ENCODE data around the gene RCVRN. TPM values are rescaled to one million over a fixed set of nuclear protein-coding genes. Genes with fewer than 3 reads are reported as not detected.

Gene RCVRN
- total and polyA plus RNA-seq, 9 of the 15 experiments (the other 6 are each of a cell fraction or from before 2014, with no cell fraction given) = not detected

GRCh38 chr17:9875441-9875840 is 29.6 kb downstream of the RCVRN start (continued):
- TF ChIP-seq ZNF280A (IDR thresholded peaks at IDR 0.05; ENCODE audit: low read depth, partially characterized antibody) = no peak

- no peaks in the 10 kb centered on the region for H4K20me1 ChIP-seq (replicated peaks; ENCODE audit: control insufficient read depth, insufficient read depth, low read length)
- ATAC-seq (no peak), DNase-seq (ENCODE audit: extremely low read depth in 1 of 4, low spot score in 3 of 4) (no peak), FAIRE-seq (no peak)
- H3K79me2 ChIP-seq (ENCODE audit: control insufficient read depth, insufficient read depth, low read length) = no peaks in the 10 kb centered on the region
- no peak overlapping the region for H2AFZ ChIP-seq (ENCODE audit: low read depth, low read length)
- TF ChIP-seq MTF1 (CRISPR knock-in tag; IDR thresholded peaks at IDR 0.05; ENCODE audit: borderline replicate concordance) (no peak), SAP30 (IDR thresholded peaks at IDR 0.05; ENCODE audit: borderline replicate concordance, insufficient read depth, low read depth, low read length, poor library complexity, severe bottlenecking) (no peak), ZNF449 (CRISPR knock-in tag; IDR thresholded peaks at IDR 0.05) (no peak), DACH1 (IDR thresholded peaks at IDR 0.05; ENCODE audit: partially characterized antibody) (no peak), ZNF12 (CRISPR knock-in tag; IDR thresholded peaks at IDR 0.05) (no peak), KLF6 (CRISPR knock-in tag; IDR thresholded peaks at IDR 0.05; ENCODE audit: borderline replicate concordance) (no peak), ATF7 (IDR thresholded peaks at IDR 0.05) (no peak), ZEB2 (IDR thresholded peaks at IDR 0.05) (no peak), RHOXF2B (CRISPR knock-in tag; conservative IDR thresholded peaks at IDR 0.05) (no peak), TARDBP (IDR thresholded peaks at IDR 0.05) (no peak), MIER1 (IDR thresholded peaks at IDR 0.05; ENCODE audit: low read depth) (no peak), POLR2B (IDR thresholded peaks at IDR 0.05; ENCODE audit: low read depth, partially characterized antibody) (no peak), XRCC5 (IDR thresholded peaks at IDR 0.05; ENCODE audit: low read depth, low read length) (no peak), XRCC4 (IDR thresholded peaks at IDR 0.05; ENCODE audit: extremely low read depth, insufficient read depth, insufficient read length) (no peak), KLF16 (IDR thresholded peaks at IDR 0.05) (no peak), ZNF431 (CRISPR knock-in tag; IDR thresholded peaks at IDR 0.05) (no peak), SMARCC2 (IDR thresholded peaks at IDR 0.05; ENCODE audit: low read depth) (no peak), ZNF3 (CRISPR knock-in tag; IDR thresholded peaks at IDR 0.05) (no peak), HDAC1 (IDR thresholded peaks at IDR 0.05) (no peak), ZNF444 (CRISPR knock-in tag; IDR thresholded peaks at IDR 0.05) (no peak)
- no peaks in the 10 kb centered on the region for H3K9me1 ChIP-seq (ENCODE audit: control insufficient read depth, insufficient read depth, low read length)
- no TSS peak for BruUV-seq (replicated peaks)
- H3K4me3 ChIP-seq = no peak overlapping the region
- H3K4me1 ChIP-seq (replicated peaks in 1 of 2; ENCODE audit: control insufficient read depth in 2 of 2, insufficient read depth in 2 of 2, low read length in 2 of 2) = no peaks in the 10 kb centered on the region
- no peaks in the 10 kb centered on the region for H3K36me3 ChIP-seq (ENCODE audit: control insufficient read depth, insufficient read depth, low read length)
- no peak overlapping the region for H3K27ac ChIP-seq (ENCODE audit: extremely low read depth, low read depth, low read length)
- WGBS (ENCODE audit: insufficient coverage, low coverage, missing lambda C conversion rate) = 0% methylated on average over 2 of the region's 3 CpGs
- CTCF ChIA-PET (ENCODE audit: low intra/inter-chr PET ratio) = no interaction called here
- intact Hi-C loops (cut with micrococcal nuclease) = no loop called here
- H3K27me3 ChIP-seq (ENCODE audit: control insufficient read depth in 2 of 2, insufficient read depth in 2 of 2, low read length in 2 of 2) = no peaks in the 10 kb centered on the region; a peak in 1 of 5 replicates
- in situ Hi-C loops (cut with MboI) = no loop called here
- H3K4me2 ChIP-seq (ENCODE audit: insufficient read depth, low read length) = no peak overlapping the region
- no peaks in the 10 kb centered on the region for H3K9me3 ChIP-seq (replicated peaks; ENCODE audit: control insufficient read depth, insufficient read depth, low read depth, low read length)
- no peak overlapping the region for H3K9ac ChIP-seq (ENCODE audit: insufficient read depth in 1 of 2, low read depth in 2 of 2, low read length in 2 of 2)
- POLR2A ChIA-PET = no interaction called here
These were observed 30.3 kb downstream of the RCVRN start for GRCh38 chr17:9874722-9875121.

Data from K562 (cell line).